HepG2 (cell line): ENCODE measurements around the gene RIPOR3. TPM values are rescaled to one million over a fixed set of nuclear protein-coding genes. Genes with fewer than 3 reads are reported as not detected.

Experiments used
- ATAD3A ChIP-seq: sonication (generic); formaldehyde crosslinking; IDR thresholded peaks from 2 replicates; pipeline ENCODE4 v1.4.0; 2020; ENCODE audit warnings: missing genetic modification reagents
- ATF2 ChIP-seq: sonication (generic); formaldehyde crosslinking; IDR thresholded peaks from 2 replicates; pipeline ENCODE4 v1.4.0; 2020; ENCODE audit warnings: missing genetic modification reagents
- ATRX ChIP-seq: sonication (generic); formaldehyde crosslinking; IDR thresholded peaks from 2 replicates; pipeline ENCODE4 v1.4.0; 2020; ENCODE audit warnings: missing genetic modification reagents, borderline replicate concordance
- BCL6 ChIP-seq: IDR thresholded peaks from 2 replicates; pipeline ENCODE4 v1.6.1; 2016; ENCODE audit warnings: missing genetic modification reagents, missing compliant biosample characterization
- CENPBD1 ChIP-seq: sonication (generic); formaldehyde crosslinking; IDR thresholded peaks from 2 replicates; pipeline ENCODE4 v1.8.0; 2022; ENCODE audit warnings: missing genetic modification reagents, low read depth, mild to moderate bottlenecking, borderline replicate concordance
- CREB3 ChIP-seq: sonication (generic); formaldehyde crosslinking; IDR thresholded peaks from 2 replicates; pipeline ENCODE4 v1.5.0; 2020; ENCODE audit warnings: missing genetic modification reagents
- FLYWCH1 ChIP-seq: sonication (generic); formaldehyde crosslinking; IDR thresholded peaks from 2 replicates; pipeline ENCODE4 v1.8.1; 2023; ENCODE audit warnings: mild to moderate bottlenecking, missing genetic modification reagents
- GRHL1 ChIP-seq: sonication (generic); formaldehyde crosslinking; conservative IDR thresholded peaks from 2 replicates; pipeline ENCODE4 v1.8.0; 2022; ENCODE audit warnings: missing genetic modification reagents
- HOXA5 ChIP-seq: sonication (generic); formaldehyde crosslinking; IDR thresholded peaks from 2 replicates; pipeline ENCODE4 v1.4.0; 2020; ENCODE audit warnings: missing genetic modification reagents
- NFKBIZ ChIP-seq: IDR thresholded peaks from 2 replicates; pipeline ENCODE4 v1.6.1; 2018; ENCODE audit warnings: missing genetic modification reagents, missing compliant biosample characterization
- PHF20 ChIP-seq: sonication (generic); formaldehyde crosslinking; IDR thresholded peaks from 2 replicates; pipeline ENCODE4 v1.5.0; 2020; ENCODE audit warnings: mild to moderate bottlenecking, missing genetic modification reagents
- POGZ ChIP-seq: sonication (generic); formaldehyde crosslinking; IDR thresholded peaks from 2 replicates; pipeline ENCODE4 v1.4.0; 2020; ENCODE audit warnings: mild to moderate bottlenecking, missing genetic modification reagents
- PRDM15 ChIP-seq: sonication (generic); formaldehyde crosslinking; IDR thresholded peaks from 2 replicates; pipeline ENCODE4 v1.4.0; 2020; ENCODE audit warnings: missing genetic modification reagents
- SRSF9 ChIP-seq: fragments of 200-400 bp; formaldehyde crosslinking; IDR thresholded peaks from 2 replicates; pipeline ENCODE4 v1.6.1; 2018; ENCODE audit warnings: borderline replicate concordance, mild to moderate bottlenecking, low read depth, low read length; ENCODE audit not compliant: insufficient read depth, poor library complexity, severe bottlenecking
- TARDBP ChIP-seq: sonication (generic); formaldehyde crosslinking; IDR thresholded peaks from 2 replicates; pipeline ENCODE4 v1.8.0; 2022; ENCODE audit warnings: mild to moderate bottlenecking, missing genetic modification reagents
- ZNF430 ChIP-seq: sonication (generic); formaldehyde crosslinking; IDR thresholded peaks from 2 replicates; pipeline ENCODE4 v1.9.0; 2021; ENCODE audit warnings: mild to moderate bottlenecking, missing genetic modification reagents
- ZNF576 ChIP-seq: sonication (generic); formaldehyde crosslinking; IDR thresholded peaks from 2 replicates; pipeline ENCODE4 v1.4.0; 2020; ENCODE audit warnings: mild to moderate bottlenecking, missing genetic modification reagents
- ZNF83 ChIP-seq: sonication (generic); formaldehyde crosslinking; IDR thresholded peaks from 2 replicates; pipeline ENCODE4 v1.4.0; 2020; ENCODE audit warnings: missing genetic modification reagents, mild to moderate bottlenecking, borderline replicate concordance
- ZUFSP ChIP-seq: sonication (generic); formaldehyde crosslinking; IDR thresholded peaks from 2 replicates; pipeline ENCODE4 v1.9.0; 2021; ENCODE audit warnings: missing genetic modification reagents, mild to moderate bottlenecking, borderline replicate concordance
- polyA plus RNA-seq, 8 experiments: library from polyadenylated mRNA; depleted of rRNA in 3 of 8; stranded (reverse) in 7 of 8; unstranded in 1 of 8; fragments of >200 nt; fragmentation: Illumina TruSeq in 4 of 8; extraction: Trizol in 4 of 8; gene quantifications; 2 replicates each; pipeline versions ENCODE4 v1.2.1 to v1.2.3, GENCODE V29; 2011 to 2016; ENCODE audit warnings: low read depth in 4 of 8, missing spikeins in 1 of 8, mixed read lengths in 1 of 8; ENCODE audit not compliant: insufficient read depth in 1 of 8
- total RNA-seq, 5 experiments: library from RNA; depleted of rRNA; stranded (reverse); fragments of >200 nt; fragmentation: Illumina TruSeq; extraction: Trizol; gene quantifications; 2 replicates each; pipeline ENCODE4 v1.2.3, GENCODE V29; 2016; ENCODE audit warnings: low read depth in 1 of 5

RIPOR3 gene
- total and polyA plus RNA-seq, 2 of the 13 experiments (the other 11 are each of a cell fraction or from before 2014, with no cell fraction given): 0.18 TPM; not detected in 1

- TF ChIP-seq ZUFSP (no peak), ZNF83 (no peak), PHF20 (CRISPR knock-in tag) (no peak), TARDBP (CRISPR knock-in tag) (0 out of 2 replicates have a peak, but pooled peaks have one; percentile 26), ZNF430 (CRISPR knock-in tag) (no peak), CREB3 (CRISPR knock-in tag) (no peak), ATRX (CRISPR knock-in tag) (no peak), HOXA5 (CRISPR knock-in tag) (no peak), FLYWCH1 (CRISPR knock-in tag) (no peak), CENPBD1 (CRISPR knock-in tag) (no peak), NFKBIZ (CRISPR knock-in tag) (no peak), ATF2 (CRISPR knock-in tag) (no peak; the same call in 1 of the 2 replicates), POGZ (0 out of 2 replicates have a peak, but pooled peaks have one; percentile 46), ZNF576 (CRISPR knock-in tag) (no peak), ATAD3A (no peak), BCL6 (CRISPR knock-in tag) (no peak), PRDM15 (CRISPR knock-in tag) (no peak), SRSF9 (no peak), GRHL1 (CRISPR knock-in tag) (no peak)
Measured at GRCh38 chr20:50625986-50626677, 65.2 kb downstream of the RIPOR3 start (continued).
